ENCODE data around the gene KRT13.

KRT13 gene

GRCh38 chr17:41546819-41547218 is 41.4 kb upstream of the KRT13 start:
- H3K79me2 ChIP-seq (ENCODE audit: control insufficient read depth, low read length): no peaks in the 10 kb centered on the region
- H3K4me3 ChIP-seq (ENCODE audit: low read length): no peak overlapping the region
- no peak overlapping the region for H3K4me2 ChIP-seq (ENCODE audit: low read length)
- H3F3A ChIP-seq (ENCODE audit: control insufficient read depth, insufficient read depth): no peaks in the 10 kb centered on the region
- peaks cover 4% of the 10 kb centered on the region; the same call in 1 of the 2 replicates for H3K27me3 ChIP-seq (ENCODE audit: control insufficient read depth, low read length)
- H3K9me2 ChIP-seq (replicated peaks; ENCODE audit: control insufficient read depth, low read length): no peaks in the 10 kb centered on the region
- no peaks in the 10 kb centered on the region for H3K9me3 ChIP-seq (ENCODE audit: control insufficient read depth, insufficient read depth, low read length)
- H3K27ac ChIP-seq (ENCODE audit: low read depth, low read length): no peak overlapping the region
- H3K4me1 ChIP-seq (ENCODE audit: control insufficient read depth, low read length): peaks cover 5% of the 10 kb centered on the region
- TF ChIP-seq EZH2phosphoT487 (IDR thresholded peaks at IDR 0.05; ENCODE audit: borderline replicate concordance, low read length): no peak
- TF ChIP-seq CTCF (IDR thresholded peaks at IDR 0.05; ENCODE audit: low read depth, low read length, poor library complexity, severe bottlenecking): no peak
- H4K20me1 ChIP-seq (ENCODE audit: control insufficient read depth, insufficient read depth, low read depth, low read length): no peaks in the 10 kb centered on the region
- no peaks in the 10 kb centered on the region for H3K36me3 ChIP-seq (ENCODE audit: control insufficient read depth, low read length)

- Histone ChIP-seq H3K4me3 (ENCODE audit: low read length) (no peak overlapping the region), H3K9me3 (ENCODE audit: control insufficient read depth, insufficient read depth, low read length) (no peaks in the 10 kb centered on the region), H3K27ac (ENCODE audit: low read depth, low read length) (no peak overlapping the region), H3K79me2 (ENCODE audit: control insufficient read depth, low read length) (no peaks in the 10 kb centered on the region), H3K36me3 (ENCODE audit: control insufficient read depth, low read length) (no peaks in the 10 kb centered on the region), H3K4me1 (ENCODE audit: control insufficient read depth, low read length) (peaks cover 5% of the 10 kb centered on the region), H3F3A (ENCODE audit: control insufficient read depth, insufficient read depth) (no peaks in the 10 kb centered on the region), H4K20me1 (ENCODE audit: control insufficient read depth, insufficient read depth, low read depth, low read length) (no peaks in the 10 kb centered on the region), H3K4me2 (ENCODE audit: low read length) (no peak overlapping the region), H3K27me3 (ENCODE audit: control insufficient read depth, low read length) (peaks cover 4% of the 10 kb centered on the region; the same call in 1 of the 2 replicates), H3K9me2 (replicated peaks; ENCODE audit: control insufficient read depth, low read length) (no peaks in the 10 kb centered on the region)
- TF ChIP-seq EZH2phosphoT487 (IDR thresholded peaks at IDR 0.05; ENCODE audit: borderline replicate concordance, low read length): no peak
- TF ChIP-seq CTCF (IDR thresholded peaks at IDR 0.05; ENCODE audit: low read depth, low read length, poor library complexity, severe bottlenecking): no peak
These were observed 40.5 kb upstream of the KRT13 start for GRCh38 chr17:41545829-41546410.

GRCh38 chr17:41544935-41545334 is 39.5 kb upstream of the KRT13 start:
- Histone ChIP-seq H3K79me2 (ENCODE audit: control insufficient read depth, low read length) (no peaks in the 10 kb centered on the region), H3K4me2 (ENCODE audit: low read length) (no peak overlapping the region), H3K4me1 (ENCODE audit: control insufficient read depth, low read length) (peaks cover 5% of the 10 kb centered on the region), H3K9me3 (ENCODE audit: control insufficient read depth, insufficient read depth, low read length) (no peaks in the 10 kb centered on the region), H4K20me1 (ENCODE audit: control insufficient read depth, insufficient read depth, low read depth, low read length) (no peaks in the 10 kb centered on the region), H3K27ac (ENCODE audit: low read depth, low read length) (no peak overlapping the region), H3K27me3 (ENCODE audit: control insufficient read depth, low read length) (no peaks in the 10 kb centered on the region; the same call in 1 of the 2 replicates), H3F3A (ENCODE audit: control insufficient read depth, insufficient read depth) (no peaks in the 10 kb centered on the region), H3K4me3 (ENCODE audit: low read length) (no peak overlapping the region), H3K9me2 (replicated peaks; ENCODE audit: control insufficient read depth, low read length) (no peaks in the 10 kb centered on the region), H3K36me3 (ENCODE audit: control insufficient read depth, low read length) (no peaks in the 10 kb centered on the region)
- TF ChIP-seq CTCF (IDR thresholded peaks at IDR 0.05; ENCODE audit: low read depth, low read length, poor library complexity, severe bottlenecking): no peak
- TF ChIP-seq EZH2phosphoT487 (IDR thresholded peaks at IDR 0.05; ENCODE audit: borderline replicate concordance, low read length): no peak

Data from DOHH2 (cell line).